Adipocyte (in vitro differentiated cells): ENCODE data around the gene DHX16.
A peak's percentile ranks its signal among the peaks of the same experiment; 100 is the strongest.
"Not testable (repeated sequence)": the region's sequence is repeated elsewhere in the genome, so short reads cannot be mapped to it uniquely, and the experiment has no call there.

Experiments
- DNase-seq: peaks from one replicate; pipeline ENCODE4 v3.0.0-alpha.2; 2015; ENCODE audit warnings: low read depth
- H3K27me3 ChIP-seq: replicated peaks from 2 replicates; pipeline ENCODE4 v1.7.0; 2013; ENCODE audit warnings: mild to moderate bottlenecking, low read length, moderate library complexity; ENCODE audit not compliant: control insufficient read depth, insufficient read depth
- H3K36me3 ChIP-seq: 2 replicates; pipeline ENCODE4 v1.7.0; 2013; ENCODE audit warnings: low read length, mild to moderate bottlenecking, moderate library complexity; ENCODE audit not compliant: control insufficient read depth, insufficient read depth, severe bottlenecking
- H3K4me1 ChIP-seq: 2 replicates; pipeline ENCODE4 v1.7.0; 2013; ENCODE audit warnings: mild to moderate bottlenecking, low read length, moderate library complexity; ENCODE audit not compliant: control insufficient read depth, insufficient read depth
- H3K4me3 ChIP-seq: 2 replicates; pipeline ENCODE4 v1.7.0; 2013; ENCODE audit warnings: mild to moderate bottlenecking, low read length, moderate library complexity
- H3K9ac ChIP-seq: 2 replicates; pipeline ENCODE4 v1.7.0; 2013; ENCODE audit warnings: mild to moderate bottlenecking, low read length, moderate library complexity
- H3K9me3 ChIP-seq: 2 replicates; pipeline ENCODE4 v1.7.0; 2013; ENCODE audit warnings: mild to moderate bottlenecking, low read length, moderate library complexity; ENCODE audit not compliant: control insufficient read depth

DHX16 gene

GRCh38 chr6:30683980-30684338, 11.2 kb upstream of the DHX16 start:
- no peaks in the 10 kb centered on the region for H3K27me3 ChIP-seq
- no peaks in the 10 kb centered on the region for H3K9me3 ChIP-seq
- peaks cover 59% of the 10 kb centered on the region for H3K4me1 ChIP-seq
- peak overlapping the region; percentile 94 for H3K9ac ChIP-seq
- peak overlapping the region; percentile 97 for H3K4me3 ChIP-seq
- H3K36me3 ChIP-seq: peaks cover 16% of the 10 kb centered on the region
- DNase-seq: peak; percentile 22

GRCh38 chr6:30683183-30683979, 10.6 kb upstream of the DHX16 start:
- H3K36me3 ChIP-seq: peaks cover 21% of the 10 kb centered on the region
- peak overlapping the region; percentile 97 for H3K4me3 ChIP-seq
- DNase-seq: peak; percentile 18
- H3K9me3 ChIP-seq: no peaks in the 10 kb centered on the region
- no peaks in the 10 kb centered on the region for H3K27me3 ChIP-seq
- H3K9ac ChIP-seq: peak overlapping the region; percentile 94
- peaks cover 61% of the 10 kb centered on the region for H3K4me1 ChIP-seq

GRCh38 chr6:30682143-30683117, 9.6 kb upstream of the DHX16 start:
- Histone ChIP-seq H3K9me3 (no peaks in the 10 kb centered on the region), H3K9ac (peak overlapping the region; percentile 94), H3K4me3 (peak overlapping the region; percentile 97), H3K4me1 (peaks cover 56% of the 10 kb centered on the region), H3K27me3 (no peaks in the 10 kb centered on the region), H3K36me3 (peaks cover 29% of the 10 kb centered on the region)
- peak; percentile 89 for DNase-seq

- H3K9ac ChIP-seq: peak overlapping the region; percentile 94
- H3K4me3 ChIP-seq: peak overlapping the region; percentile 97
- H3K9me3 ChIP-seq: no peaks in the 10 kb centered on the region
- H3K36me3 ChIP-seq: peaks cover 36% of the 10 kb centered on the region
- H3K27me3 ChIP-seq: no peaks in the 10 kb centered on the region
- no peak for DNase-seq
- H3K4me1 ChIP-seq: peaks cover 61% of the 10 kb centered on the region
Measured at GRCh38 chr6:30681766-30682142, 8.9 kb upstream of the DHX16 start.

- DNase-seq: no peak
- Histone ChIP-seq H3K4me1 (peaks cover 51% of the 10 kb centered on the region), H3K9me3 (no peaks in the 10 kb centered on the region), H3K36me3 (peaks cover 46% of the 10 kb centered on the region), H3K4me3 (peak overlapping the region; percentile 40), H3K27me3 (no peaks in the 10 kb centered on the region), H3K9ac (peak overlapping the region; percentile 44)
Measured at GRCh38 chr6:30679765-30680535, 7.1 kb upstream of the DHX16 start.

GRCh38 chr6:30678964-30679726, 6.3 kb upstream of the DHX16 start:
- Histone ChIP-seq H3K9me3 (no peaks in the 10 kb centered on the region), H3K36me3 (peaks cover 46% of the 10 kb centered on the region), H3K4me3 (peak overlapping the region; percentile 50), H3K4me1 (peaks cover 49% of the 10 kb centered on the region), H3K9ac (peak overlapping the region; percentile 44), H3K27me3 (no peaks in the 10 kb centered on the region)
- peak; percentile 90 for DNase-seq

- H3K27me3 ChIP-seq: no peaks in the 10 kb centered on the region
- peaks cover 32% of the 10 kb centered on the region for H3K4me1 ChIP-seq
- no peak for DNase-seq
- no peaks in the 10 kb centered on the region for H3K9me3 ChIP-seq
- no peak overlapping the region for H3K9ac ChIP-seq
- H3K36me3 ChIP-seq: peaks cover 46% of the 10 kb centered on the region
- H3K4me3 ChIP-seq: no peak overlapping the region
Measured at GRCh38 chr6:30676660-30677285, 4.0 kb upstream of the DHX16 start.

GRCh38 chr6:30670760-30671527, 1.9 kb downstream of the DHX16 start:
- H3K4me3 ChIP-seq: no peak overlapping the region
- H3K9me3 ChIP-seq: no peaks in the 10 kb centered on the region
- DNase-seq: no peak
- peaks cover 9% of the 10 kb centered on the region for H3K4me1 ChIP-seq
- no peaks in the 10 kb centered on the region for H3K27me3 ChIP-seq
- H3K36me3 ChIP-seq: peaks cover 33% of the 10 kb centered on the region
- H3K9ac ChIP-seq: peak overlapping the region; percentile 97

- H3K9me3 ChIP-seq, H3K27me3 ChIP-seq, H3K4me3 ChIP-seq, H3K9ac ChIP-seq, DNase-seq, H3K4me1 ChIP-seq: not testable (repeated sequence)
- H3K36me3 ChIP-seq: peaks cover 76% of the 10 kb centered on the region
Measured at GRCh38 chr6:30666300-30666699, 6.5 kb downstream of the DHX16 start.
